Measurements from ENCODE around the gene G0S2.

The G0S2 gene, protein sequence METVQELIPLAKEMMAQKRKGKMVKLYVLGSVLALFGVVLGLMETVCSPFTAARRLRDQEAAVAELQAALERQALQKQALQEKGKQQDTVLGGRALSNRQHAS

DNA sequence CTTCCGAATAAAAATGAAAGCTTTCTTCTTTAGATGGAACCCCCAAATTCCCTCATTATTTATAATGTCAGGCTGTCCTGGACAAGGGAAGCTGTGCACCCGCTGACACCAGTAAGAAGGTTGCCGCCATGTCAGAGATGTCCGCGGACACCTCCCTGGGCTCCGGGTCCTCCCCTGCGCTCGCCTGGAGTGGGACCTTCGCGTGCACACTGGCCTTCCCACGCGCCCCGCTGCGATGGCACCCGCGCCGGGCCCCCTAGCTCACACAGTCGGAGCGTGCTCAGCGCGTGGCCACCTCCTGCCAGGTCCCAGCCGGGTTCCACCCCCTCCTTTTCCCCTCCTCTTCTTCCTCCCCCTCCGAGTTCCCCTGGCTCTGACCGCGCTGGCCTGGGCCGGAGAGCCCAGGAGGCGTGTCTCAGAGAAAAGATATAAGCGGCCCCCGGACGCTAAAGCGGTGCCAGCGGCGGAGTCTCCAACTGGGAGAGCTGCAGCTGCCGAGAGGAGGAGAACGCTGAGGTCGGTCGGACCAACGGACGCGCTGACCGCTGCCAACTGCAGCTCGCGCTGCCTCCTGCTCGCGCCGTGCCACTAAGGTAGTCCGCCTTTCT is at the start of gene G0S2:
Gene G0S2, plus strand, starts transcription at position 456 of the 608 bp plus-strand sequence. CDS start 273 bp downstream, outside the sequence.
- no peak for DNase-seq (ENCODE audit: low read depth, low spot score)

GRCh38 chr1:209625791-209626285 is 49.4 kb upstream of the G0S2 start:
- no peak for DNase-seq (ENCODE audit: low read depth, low spot score)

GRCh38 chr1:209626346-209627026 is 48.7 kb upstream of the G0S2 start:
- no peak for DNase-seq (ENCODE audit: low read depth, low spot score)

DNA sequence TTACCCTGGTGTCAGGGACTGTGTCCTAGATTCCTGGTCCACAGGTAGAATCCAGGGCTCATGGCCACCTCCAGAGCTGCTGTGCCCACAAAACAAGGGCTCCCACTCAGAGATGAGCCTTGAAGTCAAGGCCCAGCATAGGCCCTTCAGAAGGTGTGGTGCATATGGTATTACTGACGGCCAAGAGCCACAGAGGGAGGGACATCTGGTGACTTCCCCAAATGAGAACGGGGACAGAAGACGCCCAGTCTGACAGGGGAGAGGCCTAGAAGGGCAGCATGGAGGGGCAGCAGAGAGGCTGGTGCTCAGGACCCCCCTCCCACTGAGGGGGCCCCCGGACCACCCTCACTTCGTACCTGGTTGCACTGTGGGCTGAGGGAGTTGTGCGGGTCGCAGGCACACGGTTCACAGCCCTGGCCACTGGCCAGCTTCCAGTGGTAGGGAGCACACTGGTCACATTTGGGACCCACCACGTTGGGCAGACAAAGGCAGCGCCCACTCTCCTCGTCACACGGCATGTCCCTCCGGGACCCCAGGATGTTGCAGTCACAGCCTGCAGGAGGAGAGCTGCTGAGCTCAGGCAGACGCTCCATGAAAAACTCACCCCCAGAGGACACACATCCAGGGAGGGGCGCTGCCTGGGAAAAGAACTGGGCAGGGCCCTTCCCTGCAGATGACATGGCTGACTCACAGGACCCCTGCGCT is 48.0 kb upstream of the G0S2 start:
- no peak for DNase-seq (ENCODE audit: low read depth, low spot score)

DNA sequence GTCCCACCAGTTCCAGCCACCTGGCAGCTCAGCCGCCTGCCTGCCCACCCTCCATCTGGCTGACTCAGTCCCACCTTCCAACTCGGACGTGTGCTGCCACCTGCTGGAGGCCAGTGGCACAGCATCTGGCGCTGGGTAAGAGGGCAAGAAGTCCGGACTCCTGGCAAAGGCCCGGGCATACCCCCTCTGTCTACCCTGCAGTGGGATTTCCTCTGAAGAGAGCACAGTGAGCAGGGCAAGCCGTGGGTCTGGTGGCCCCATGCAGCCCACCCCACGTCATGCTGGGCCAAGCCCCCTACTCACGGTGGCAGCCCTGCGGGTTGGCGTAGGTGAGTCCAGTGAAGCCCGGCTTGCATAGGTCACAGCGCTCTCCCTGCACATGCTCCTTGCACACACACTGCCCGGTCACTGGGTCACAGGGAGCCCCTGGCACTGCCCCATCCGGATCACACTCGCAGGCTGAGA is 47.4 kb upstream of the G0S2 start:
- DNase-seq (ENCODE audit: low read depth, low spot score): peak; percentile 63

DNA sequence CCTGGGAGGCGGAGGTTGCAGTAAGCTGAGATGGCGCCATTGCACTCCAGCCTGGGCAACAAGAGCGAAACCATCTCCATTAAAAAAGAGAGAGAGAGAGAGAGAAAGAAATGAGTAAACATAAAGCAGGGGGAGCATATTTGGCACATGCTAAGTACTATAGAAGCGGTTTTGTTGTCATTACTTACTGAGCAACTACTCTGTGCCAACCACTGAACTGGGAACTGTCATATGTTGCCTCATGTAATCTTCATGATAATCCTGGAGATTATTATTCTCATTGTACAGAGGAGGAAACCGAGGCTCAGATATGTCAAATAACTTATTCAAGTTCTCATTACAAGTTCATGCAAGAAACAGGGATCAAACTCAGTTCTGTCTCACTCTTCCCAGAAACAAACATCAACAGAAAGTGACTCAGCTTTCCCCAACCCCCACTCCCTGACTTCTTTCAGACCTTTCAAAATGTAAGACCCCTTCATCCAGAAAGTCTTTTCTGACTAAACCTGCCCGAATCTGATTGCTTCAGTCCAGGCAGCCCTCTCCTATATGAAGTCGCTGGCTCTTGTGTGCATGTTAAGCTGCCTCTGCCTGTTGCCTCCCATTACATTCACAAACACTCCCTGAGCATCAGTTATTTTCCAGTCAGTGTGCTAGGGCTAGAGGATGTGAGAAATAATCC is 46.5 kb upstream of the G0S2 start:
- DNase-seq (ENCODE audit: low read depth, low spot score): no peak

DNA sequence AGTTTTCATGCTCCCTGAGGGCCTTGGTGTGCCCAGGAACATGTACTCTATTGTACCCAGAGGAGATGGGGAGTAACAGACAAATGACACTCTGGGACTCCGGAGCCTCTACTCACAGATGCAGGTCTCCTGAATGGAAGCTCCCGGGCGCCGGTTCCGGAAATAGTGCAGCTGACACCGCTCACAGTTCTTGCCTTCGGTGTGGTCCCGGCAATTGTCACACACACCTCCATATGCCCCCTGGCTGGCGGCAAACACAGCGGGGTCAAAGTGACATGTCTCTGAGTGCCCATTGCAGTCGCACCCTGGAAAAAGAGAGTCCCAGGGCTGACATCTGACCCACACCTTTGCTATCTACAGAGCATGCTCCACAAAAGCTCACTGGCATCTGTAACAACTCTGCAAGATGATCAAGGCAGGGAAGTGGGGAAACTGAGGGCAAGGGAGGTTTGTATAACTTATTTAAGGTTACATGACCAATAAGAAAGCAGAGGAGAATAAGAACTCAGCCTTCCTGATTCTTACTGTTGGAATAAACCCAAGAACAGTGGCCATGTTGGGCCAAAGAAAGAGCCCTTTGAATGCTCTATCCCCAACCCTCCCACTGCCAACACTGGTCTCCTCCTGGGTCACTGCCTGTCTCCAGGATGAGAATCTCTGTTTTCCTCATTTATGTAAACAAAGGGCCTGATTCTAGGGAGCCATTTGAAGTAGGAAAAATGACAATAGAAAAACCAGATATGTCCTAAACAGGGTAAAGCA is 45.4 kb upstream of the G0S2 start:
- no peak for DNase-seq (ENCODE audit: low read depth, low spot score)

DNA sequence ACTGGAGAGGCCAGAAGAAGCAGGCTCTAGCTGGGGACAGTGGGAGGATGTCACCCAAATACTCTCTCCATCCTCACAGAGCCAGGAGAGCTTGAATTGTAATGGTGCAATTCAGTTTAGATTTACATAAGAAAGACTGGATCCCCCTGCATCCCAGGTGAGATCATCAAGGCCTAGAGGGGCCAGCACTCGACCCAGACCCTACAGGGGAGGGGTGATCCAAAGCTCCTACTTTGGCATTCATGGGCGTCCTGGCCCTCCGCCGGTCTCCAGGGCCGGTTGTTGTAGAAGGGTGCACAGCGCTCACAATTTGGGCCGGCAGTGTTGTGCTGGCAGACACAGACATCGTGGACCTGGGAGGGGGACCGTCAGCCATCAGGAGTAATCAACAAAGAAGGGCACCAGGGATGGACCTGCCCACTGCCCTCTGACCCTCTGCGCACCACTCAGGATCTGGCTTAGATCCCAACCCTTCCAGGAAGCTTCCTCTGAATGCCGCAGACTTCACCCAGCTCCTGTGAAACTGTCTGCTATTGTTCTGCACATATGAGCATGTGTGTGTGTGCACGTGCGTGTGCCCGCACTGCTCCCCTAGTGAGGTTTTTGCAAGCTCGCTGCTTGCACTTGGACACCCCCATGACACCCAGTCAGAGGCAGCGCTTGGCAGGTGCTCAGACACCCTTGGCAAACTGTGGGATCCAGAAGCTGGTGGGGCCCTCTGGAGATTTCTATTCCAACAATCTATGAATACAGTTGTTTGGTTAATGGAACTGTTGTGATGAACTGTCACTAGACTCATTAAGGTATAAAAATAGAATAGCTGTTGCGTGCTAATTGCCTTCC is 44.6 kb upstream of the G0S2 start:
- DNase-seq (ENCODE audit: low read depth, low spot score): no peak

GRCh38 chr1:209633335-209633997 is 41.7 kb upstream of the G0S2 start:
- DNase-seq (ENCODE audit: low read depth, low spot score): no peak

- no peak for DNase-seq (ENCODE audit: low read depth, low spot score)
Observed at GRCh38 chr1:209634005-209634737, 41.0 kb upstream of the G0S2 start.

DNA sequence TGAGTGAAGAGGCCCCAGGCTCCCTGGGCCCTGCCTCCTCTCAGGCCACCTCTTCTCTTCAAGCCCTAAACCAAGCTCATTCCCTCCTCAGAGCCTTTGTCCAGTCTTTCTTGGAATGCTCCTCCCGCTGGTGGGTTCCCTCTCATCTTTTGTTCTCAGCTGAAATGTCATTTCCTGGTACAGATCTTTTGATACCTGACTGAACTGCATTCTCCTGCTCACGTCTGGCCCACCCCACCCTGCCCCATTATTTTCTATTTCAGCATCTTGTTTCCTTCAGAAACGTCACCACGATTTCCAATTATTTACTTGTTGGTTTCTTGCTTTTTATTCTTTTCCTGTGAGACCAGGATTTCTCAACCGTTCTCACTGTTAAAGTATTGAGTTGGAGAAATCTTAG is 39.4 kb upstream of the G0S2 start:
- no peak for DNase-seq (ENCODE audit: low read depth, low spot score)

DNA sequence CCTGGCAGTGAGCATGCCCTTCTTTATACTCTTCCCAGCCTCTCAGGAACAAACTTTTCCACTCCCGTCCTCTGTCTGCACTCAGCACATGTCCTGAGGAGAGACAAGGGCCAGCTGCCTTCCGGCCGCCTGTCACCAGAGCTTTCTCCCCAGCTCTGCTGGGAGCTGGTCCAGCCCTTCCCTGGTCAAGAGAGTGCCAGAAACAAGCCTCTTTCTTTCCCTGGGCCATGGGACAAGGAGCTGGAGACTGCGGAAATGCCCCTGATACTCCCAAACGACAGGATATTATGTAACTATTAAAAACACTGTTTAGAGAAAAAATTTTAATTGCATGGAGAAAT is 33.4 kb upstream of the G0S2 start:
- DNase-seq (ENCODE audit: low read depth, low spot score): no peak

- no peak for DNase-seq (ENCODE audit: low read depth, low spot score)
Observed at GRCh38 chr1:209642816-209643215, 32.4 kb upstream of the G0S2 start.

GRCh38 chr1:209643285-209644020 is 31.8 kb upstream of the G0S2 start:
- no peak for DNase-seq (ENCODE audit: low read depth, low spot score)

DNA sequence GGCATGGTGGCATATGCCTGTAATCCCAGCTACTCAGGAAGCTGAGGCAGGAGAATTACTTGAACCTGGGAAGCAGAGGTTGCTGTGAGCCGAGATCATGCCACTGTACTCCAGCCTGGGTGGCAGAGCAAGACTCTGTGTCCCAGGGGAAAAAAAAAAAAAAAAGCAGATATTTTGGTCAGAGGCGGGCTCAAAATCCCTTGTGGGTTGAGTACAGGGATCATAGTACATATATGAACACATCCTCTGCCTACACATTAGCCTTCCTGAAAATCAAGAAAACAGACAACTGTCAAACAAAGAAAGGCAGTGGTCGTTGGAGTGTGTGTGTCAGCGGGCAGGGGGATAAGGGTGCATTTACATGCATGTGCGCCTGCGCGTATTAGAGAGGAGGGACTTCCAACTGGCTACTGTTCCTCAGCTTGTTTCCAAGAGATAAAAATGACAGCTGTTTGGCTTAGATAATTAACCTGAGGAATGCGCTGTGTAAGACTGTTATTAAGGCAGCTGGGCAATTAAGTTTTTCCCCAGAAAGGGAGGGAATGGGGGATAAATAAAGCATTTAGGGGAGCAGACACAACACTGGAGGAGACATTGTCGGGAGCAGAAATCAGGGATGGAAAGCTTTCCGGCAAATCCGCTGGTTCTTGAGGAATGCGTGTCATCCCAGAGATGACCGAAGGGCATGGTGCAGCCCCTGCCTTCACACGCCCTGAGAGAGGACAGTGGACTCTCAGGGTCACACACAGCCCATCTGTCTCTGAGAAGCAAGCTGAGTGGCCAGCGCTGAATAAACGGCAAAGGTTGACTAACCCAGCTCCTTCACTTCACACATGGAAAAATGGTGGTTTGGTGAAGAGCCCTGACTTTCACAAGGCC is 29.4 kb upstream of the G0S2 start:
- no peak for DNase-seq (ENCODE audit: low read depth, low spot score)

- DNase-seq (ENCODE audit: low read depth, low spot score): no peak
Observed at GRCh38 chr1:209646558-209646957, 28.7 kb upstream of the G0S2 start.

- no peak for DNase-seq (ENCODE audit: low read depth, low spot score)
Observed at GRCh38 chr1:209647156-209647555, 28.1 kb upstream of the G0S2 start.
